Transverse colon (tissue), 4 donors: ENCODE results near the gene CDK5RAP1. TPM values are rescaled to one million over a fixed set of nuclear protein-coding genes. Genes with fewer than 3 reads are reported as not detected.

ENCODE experiments used
- DNase-seq: peaks from one replicate; pipeline ENCODE4 v3.0.0-alpha.2; 2019
- H3K27ac ChIP-seq, 4 donors: fragments of 200-600 bp; sonication (generic); 2 replicates each; pipeline ENCODE4 v1.5.1; 2016 to 2018; ENCODE audit warnings: inconsistent platforms in 4 of 4
- H3K27me3 ChIP-seq: fragments of 200-600 bp; sonication (generic); 2 replicates; pipeline ENCODE4 v1.5.1; 2017; ENCODE audit warnings: inconsistent platforms
- H3K36me3 ChIP-seq, 4 donors: fragments of 200-600 bp; sonication (generic); 2 replicates each; pipeline ENCODE4 v1.5.1; 2017 to 2019; ENCODE audit warnings: inconsistent platforms in 4 of 4
- H3K4me1 ChIP-seq, 4 donors: fragments of 200-600 bp; sonication (generic); 2 replicates each; pipeline ENCODE4 v1.5.1; 2017 to 2020; ENCODE audit warnings: inconsistent platforms in 4 of 4
- H3K4me3 ChIP-seq, 4 donors: fragments of 200-600 bp; sonication (generic); 1 replicate in 1 of 4; 2 replicates in 3 of 4; pipeline versions ENCODE4 v1.5.1 to v1.6.1; 2017 to 2019; ENCODE audit warnings: inconsistent platforms in 4 of 4
- H3K9me3 ChIP-seq, 2 donors: fragments of 200-600 bp; sonication (generic); 2 replicates each; pipeline ENCODE4 v1.5.1; 2017 to 2019; ENCODE audit warnings: inconsistent platforms in 2 of 2
- EP300 ChIP-seq: sonication (generic); formaldehyde crosslinking; IDR thresholded peaks from one replicate; pipeline ENCODE4 v1.6.1; 2017; ENCODE audit warnings: antibody characterized with exemption, low read depth
- POLR2A ChIP-seq: fragments of 450-650 bp; IDR thresholded peaks from one replicate; pipeline ENCODE4 v1.6.1; 2016; ENCODE audit warnings: antibody characterized with exemption, mild to moderate bottlenecking, moderate library complexity
- POLR2AphosphoS5 ChIP-seq, 3 donors: sonication (generic); formaldehyde crosslinking; IDR thresholded peaks; one replicate each; pipeline ENCODE4 v1.6.1; 2016; ENCODE audit warnings: antibody characterized with exemption in 3 of 3
- WGBS, 2 donors: methylation state at CpG; one replicate each; pipeline ENCODE4 v1.1.5; 2018; ENCODE audit warnings: low coverage in 1 of 2; 5-methylcytosine and 5-hydroxymethylcytosine counted together
- in situ Hi-C, 4 donors: fragments of 200-750 bp; cut with MboI; loops; one replicate each; pipeline versions ENCODE4 v1.15.0 to v1.15.1; 2017; ENCODE audit warnings: low sequenced_read_pairs in 3 of 4, low pct_ligation_motif_present in 1 of 4, low pct_unique_long_range_greater_than_20kb in 1 of 4
- intact Hi-C: fragments of 100-400 bp; cut with DNase I; formaldehyde crosslinking; loops from one replicate; pipeline ENCODE4 v1.15.1; 2023; ENCODE audit warnings: low total_unique reads
- total RNA-seq, 4 donors: library from RNA; depleted of rRNA; stranded (reverse); fragments of >200 nt; gene quantifications; one replicate each; pipeline ENCODE4 v1.1.0, GENCODE V29; 2016
- TF ChIP-seq, protein P1 (sequence below), 5 experiments: fragments of 200-600 bp in 3 of 5; fragments of 450-650 bp in 2 of 5; sonication (generic) in 3 of 5; IDR thresholded peaks; 1 replicate in 2 of 5; 2 replicates in 3 of 5; pipeline ENCODE4 v1.5.1; 2016 to 2017; ENCODE audit warnings: antibody characterized with exemption in 5 of 5, inconsistent platforms in 3 of 5, mild to moderate bottlenecking in 2 of 5, moderate library complexity in 1 of 5

Gene CDK5RAP1
- total RNA-seq, 4 donors from 2014 or later, result 8.6 to 21.3 (median 20.3) TPM

GRCh38 chr20:33404281-33404680 is 3.0 kb upstream of the CDK5RAP1 start:
- Histone ChIP-seq H3K9me3 (no peaks in the 10 kb centered on the region), H3K36me3 (no peaks in the 10 kb centered on the region), H3K27me3 (no peaks in the 10 kb centered on the region), H3K4me3 (no peak overlapping the region), H3K4me1 (peaks cover 19 to 24% (median 23%) of the 10 kb centered on the region in 4 donors), H3K27ac (no peak overlapping the region)
- TF ChIP-seq POLR2AphosphoS5 (IDR thresholded peaks at IDR 0.05) (no peak), EP300 (no peak), POLR2A (no peak)
- TF ChIP-seq, protein P1, sequence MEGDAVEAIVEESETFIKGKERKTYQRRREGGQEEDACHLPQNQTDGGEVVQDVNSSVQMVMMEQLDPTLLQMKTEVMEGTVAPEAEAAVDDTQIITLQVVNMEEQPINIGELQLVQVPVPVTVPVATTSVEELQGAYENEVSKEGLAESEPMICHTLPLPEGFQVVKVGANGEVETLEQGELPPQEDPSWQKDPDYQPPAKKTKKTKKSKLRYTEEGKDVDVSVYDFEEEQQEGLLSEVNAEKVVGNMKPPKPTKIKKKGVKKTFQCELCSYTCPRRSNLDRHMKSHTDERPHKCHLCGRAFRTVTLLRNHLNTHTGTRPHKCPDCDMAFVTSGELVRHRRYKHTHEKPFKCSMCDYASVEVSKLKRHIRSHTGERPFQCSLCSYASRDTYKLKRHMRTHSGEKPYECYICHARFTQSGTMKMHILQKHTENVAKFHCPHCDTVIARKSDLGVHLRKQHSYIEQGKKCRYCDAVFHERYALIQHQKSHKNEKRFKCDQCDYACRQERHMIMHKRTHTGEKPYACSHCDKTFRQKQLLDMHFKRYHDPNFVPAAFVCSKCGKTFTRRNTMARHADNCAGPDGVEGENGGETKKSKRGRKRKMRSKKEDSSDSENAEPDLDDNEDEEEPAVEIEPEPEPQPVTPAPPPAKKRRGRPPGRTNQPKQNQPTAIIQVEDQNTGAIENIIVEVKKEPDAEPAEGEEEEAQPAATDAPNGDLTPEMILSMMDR (IDR thresholded peaks at IDR 0.05), result no peak
- DNase-seq, result no peak
- intact Hi-C loops (no loop called here), in situ Hi-C loops (no loop called here)
- 95 to 100% methylated on average over 2 of the region's 2 CpGs for WGBS, 2 donors

DNA sequence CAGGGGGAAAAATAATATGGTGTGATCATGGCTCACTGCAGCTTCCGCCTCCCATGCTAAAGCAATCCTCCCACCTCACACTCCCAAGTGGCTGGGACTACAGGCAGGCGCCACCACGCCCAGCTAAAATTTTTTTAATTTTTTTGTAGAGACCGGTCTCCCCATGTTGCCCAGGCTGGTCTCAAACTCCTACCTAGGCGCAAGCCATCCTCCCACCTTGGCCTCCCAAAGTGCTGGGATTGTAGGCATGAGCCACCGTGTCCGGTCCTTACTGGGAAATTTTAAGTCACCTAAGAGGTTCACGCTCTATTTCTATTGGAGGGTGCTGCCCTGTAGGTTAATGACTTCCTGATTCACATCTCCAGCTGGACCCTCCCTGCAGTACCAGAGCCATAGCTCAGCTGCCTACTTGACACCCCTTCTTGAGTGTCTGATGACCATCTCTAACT is 626 bp upstream of the CDK5RAP1 start:
- in situ Hi-C loops (no loop called here), intact Hi-C loops (no loop called here)
- Histone ChIP-seq H3K4me1 (peaks cover 19 to 29% (median 24%) of the 10 kb centered on the region in 4 donors), H3K4me3 (peak overlapping the region; percentile 68 to 81 (median 80)), H3K27ac (peak overlapping the region in 3 of 4 donors; percentile 65 to 84 (median 75)), H3K27me3 (no peaks in the 10 kb centered on the region), H3K9me3 (no peaks in the 10 kb centered on the region), H3K36me3 (no peaks in the 10 kb centered on the region)
- WGBS, 2 donors, result 40 to 48% methylated on average over 2 to 8 of the region's 8 CpGs
- TF ChIP-seq EP300 (no peak), POLR2A (no peak), POLR2AphosphoS5 (IDR thresholded peaks at IDR 0.05) (no peak)
- TF ChIP-seq, protein P1 (IDR thresholded peaks at IDR 0.05), result no peak
- no peak for DNase-seq

- Histone ChIP-seq H3K27ac (peak overlapping the region; percentile 65 to 84 (median 74)), H3K9me3 (no peaks in the 10 kb centered on the region), H3K36me3 (no peaks in the 10 kb centered on the region), H3K27me3 (no peaks in the 10 kb centered on the region), H3K4me1 (peaks cover 19 to 29% (median 24%) of the 10 kb centered on the region in 4 donors), H3K4me3 (peak overlapping the region; percentile 68 to 81 (median 80))
- TF ChIP-seq, protein P1 (IDR thresholded peaks at IDR 0.05), result peak in 1 of 5 experiments; percentile 12
- TF ChIP-seq POLR2A, result no peak
- no peak for TF ChIP-seq POLR2AphosphoS5 (IDR thresholded peaks at IDR 0.05)
- in situ Hi-C loops (no loop called here), intact Hi-C loops (no loop called here)
- WGBS, 2 donors, result 2% methylated on average over 7 to 8 of the region's 8 CpGs
- no peak for DNase-seq
These were observed 521 bp downstream of the CDK5RAP1 start for GRCh38 chr20:33400812-33401183.

DNA sequence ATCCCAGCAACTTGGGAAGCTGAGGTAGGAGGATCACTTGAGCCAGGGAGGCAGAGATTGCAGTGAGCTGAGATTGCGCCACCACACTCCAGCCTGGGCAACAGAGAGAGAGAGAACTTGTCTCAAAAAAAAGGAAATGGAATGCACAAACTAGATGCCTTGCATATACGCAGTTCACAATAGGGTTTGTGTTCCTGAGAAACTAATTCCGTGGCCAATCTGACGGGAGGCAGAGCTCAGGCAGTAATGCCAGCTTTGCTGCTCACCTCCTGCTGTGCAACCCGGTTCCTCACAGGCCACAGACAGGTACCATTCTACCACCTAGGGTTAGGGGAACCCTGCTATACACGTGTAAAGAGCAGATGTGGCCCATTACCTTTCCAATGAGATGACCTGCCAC is 1.4 kb downstream of the CDK5RAP1 start:
- Histone ChIP-seq H3K27ac (no peak overlapping the region), H3K4me1 (peaks cover 19 to 29% (median 24%) of the 10 kb centered on the region in 4 donors), H3K36me3 (peaks cover 0 to 4% (median 0%) of the 10 kb centered on the region in 4 donors), H3K4me3 (peak overlapping the region in 1 of 4 donors; percentile 80), H3K9me3 (no peaks in the 10 kb centered on the region), H3K27me3 (no peaks in the 10 kb centered on the region)
- WGBS, 2 donors, result 62 to 71% methylated on average over 2 to 6 of the region's 6 CpGs
- TF ChIP-seq POLR2A, result no peak
- TF ChIP-seq, protein P1 (IDR thresholded peaks at IDR 0.05), result no peak
- no peak for TF ChIP-seq POLR2AphosphoS5 (IDR thresholded peaks at IDR 0.05)
- no peak for TF ChIP-seq EP300
- DNase-seq, result no peak
- intact Hi-C loops (no loop called here), in situ Hi-C loops (no loop called here)
